Measurements from ENCODE around the gene BPGM.

Gene BPGM

GRCh38 chr7:134697205-134697886 is 50.7 kb downstream of the BPGM start:
- Histone ChIP-seq H3K27ac (ENCODE audit: insufficient read depth in 1 of 2, low read depth in 1 of 2, low read length in 2 of 2, poor library complexity in 1 of 2, severe bottlenecking in 2 of 2) (no peak overlapping the region), H3K4me1 (ENCODE audit: control extremely low read depth in 1 of 4, control insufficient read depth in 4 of 4, insufficient read depth in 4 of 4, low read length in 3 of 4) (peaks cover 0 to 3% (median under 1%) of the 10 kb centered on the region in 4 experiments), H3K4me3 (ENCODE audit: control insufficient read depth in 1 of 7, extremely low read depth in 1 of 7, insufficient read depth in 4 of 7, low read depth in 2 of 7, low read length in 6 of 7) (no peak overlapping the region), H3K9me3 (ENCODE audit: control extremely low read depth in 1 of 5, control insufficient read depth in 4 of 5, insufficient read depth in 2 of 5, low read depth in 1 of 5, low read length in 4 of 5) (peaks cover 0 to 2% (median 0%) of the 10 kb centered on the region in 5 experiments), H3K27me3 (replicated peaks in 2 of 5; ENCODE audit: control insufficient read depth in 4 of 5, insufficient read depth in 5 of 5, low read length in 4 of 5) (peaks cover 0 to 17% (median 6%) of the 10 kb centered on the region in 5 experiments), H3K36me3 (ENCODE audit: control insufficient read depth in 4 of 4, insufficient read depth in 4 of 4, low read length in 3 of 4) (no peaks in the 10 kb centered on the region)
- no CpG with 5 or more reads among the region's 3 CpGs for WGBS (ENCODE audit: insufficient coverage)
- CTCF ChIA-PET: interaction anchor here (0.7 to 9.7 kb wide), 4 partner anchors 9 to 75 kb away, joined by 3 to 79 read pairs (median 3); no protein-coding TSS in a partner anchor
- DNase-seq: no peak
- POLR2A ChIA-PET: no interaction called here

GRCh38 chr7:134698481-134698880 is 51.8 kb downstream of the BPGM start:
- H3K9me3 ChIP-seq (ENCODE audit: control extremely low read depth in 1 of 5, control insufficient read depth in 4 of 5, insufficient read depth in 2 of 5, low read depth in 1 of 5, low read length in 4 of 5): peaks cover 0 to 2% (median 0%) of the 10 kb centered on the region in 5 experiments
- H3K4me1 ChIP-seq (ENCODE audit: control extremely low read depth in 1 of 4, control insufficient read depth in 4 of 4, insufficient read depth in 4 of 4, low read length in 3 of 4): no peaks in the 10 kb centered on the region
- H3K4me3 ChIP-seq (ENCODE audit: control insufficient read depth in 1 of 7, extremely low read depth in 1 of 7, insufficient read depth in 4 of 7, low read depth in 2 of 7, low read length in 6 of 7): no peak overlapping the region
- H3K36me3 ChIP-seq (ENCODE audit: control insufficient read depth in 4 of 4, insufficient read depth in 4 of 4, low read length in 3 of 4): no peaks in the 10 kb centered on the region
- CTCF ChIA-PET: interaction anchor here (1.3 to 9.7 kb wide), 3 partner anchors 59 to 66 kb away, joined by 3 to 151 read pairs (median 79); no protein-coding TSS in a partner anchor
- H3K27ac ChIP-seq (ENCODE audit: insufficient read depth in 1 of 2, low read depth in 1 of 2, low read length in 2 of 2, poor library complexity in 1 of 2, severe bottlenecking in 2 of 2): no peak overlapping the region
- POLR2A ChIA-PET: no interaction called here
- peaks cover 0 to 9% (median 7%) of the 10 kb centered on the region in 5 experiments for H3K27me3 ChIP-seq (replicated peaks in 2 of 5; ENCODE audit: control insufficient read depth in 4 of 5, insufficient read depth in 5 of 5, low read length in 4 of 5)
- no peak for DNase-seq
- WGBS (ENCODE audit: insufficient coverage): 100% methylated on average over 1 of the region's 1 CpG

GRCh38 chr7:134699021-134699818 is 52.6 kb downstream of the BPGM start:
- WGBS (ENCODE audit: insufficient coverage): 95% methylated on average over 6 of the region's 8 CpGs
- no peaks in the 10 kb centered on the region for H3K4me1 ChIP-seq (ENCODE audit: control extremely low read depth in 1 of 4, control insufficient read depth in 4 of 4, insufficient read depth in 4 of 4, low read length in 3 of 4)
- no peak for DNase-seq
- H3K9me3 ChIP-seq (ENCODE audit: control extremely low read depth in 1 of 5, control insufficient read depth in 4 of 5, insufficient read depth in 2 of 5, low read depth in 1 of 5, low read length in 4 of 5): peaks cover 0 to 2% (median 0%) of the 10 kb centered on the region in 5 experiments
- CTCF ChIA-PET: interaction anchor here (1.0 to 6.4 kb wide), 5 partner anchors 9 to 67 kb away, joined by 3 to 151 read pairs (median 10); partner anchors contain the start of gene BPGM
- no peak overlapping the region for H3K4me3 ChIP-seq (ENCODE audit: control insufficient read depth in 1 of 7, extremely low read depth in 1 of 7, insufficient read depth in 4 of 7, low read depth in 2 of 7, low read length in 6 of 7)
- POLR2A ChIA-PET: no interaction called here
- peaks cover 0 to 7% (median 3%) of the 10 kb centered on the region in 5 experiments for H3K27me3 ChIP-seq (replicated peaks in 2 of 5; ENCODE audit: control insufficient read depth in 4 of 5, insufficient read depth in 5 of 5, low read length in 4 of 5)
- H3K36me3 ChIP-seq (ENCODE audit: control insufficient read depth in 4 of 4, insufficient read depth in 4 of 4, low read length in 3 of 4): no peaks in the 10 kb centered on the region
- no peak overlapping the region for H3K27ac ChIP-seq (ENCODE audit: insufficient read depth in 1 of 2, low read depth in 1 of 2, low read length in 2 of 2, poor library complexity in 1 of 2, severe bottlenecking in 2 of 2)

- Histone ChIP-seq H3K4me1 (ENCODE audit: control extremely low read depth in 1 of 4, control insufficient read depth in 4 of 4, insufficient read depth in 4 of 4, low read length in 3 of 4) (no peaks in the 10 kb centered on the region), H3K4me3 (ENCODE audit: control insufficient read depth in 1 of 7, extremely low read depth in 1 of 7, insufficient read depth in 4 of 7, low read depth in 2 of 7, low read length in 6 of 7) (no peak overlapping the region), H3K27ac (ENCODE audit: insufficient read depth in 1 of 2, low read depth in 1 of 2, low read length in 2 of 2, poor library complexity in 1 of 2, severe bottlenecking in 2 of 2) (no peak overlapping the region), H3K9me3 (ENCODE audit: control extremely low read depth in 1 of 5, control insufficient read depth in 4 of 5, insufficient read depth in 2 of 5, low read depth in 1 of 5, low read length in 4 of 5) (peaks cover 0 to 2% (median 0%) of the 10 kb centered on the region in 5 experiments), H3K27me3 (replicated peaks in 2 of 5; ENCODE audit: control insufficient read depth in 4 of 5, insufficient read depth in 5 of 5, low read length in 4 of 5) (peaks cover 0 to 7% (median 3%) of the 10 kb centered on the region in 5 experiments), H3K36me3 (ENCODE audit: control insufficient read depth in 4 of 4, insufficient read depth in 4 of 4, low read length in 3 of 4) (no peaks in the 10 kb centered on the region)
- no peak for DNase-seq
- CTCF ChIA-PET: interaction anchor here (1.0 to 6.4 kb wide), 8 partner anchors 10 to 88 kb away, joined by 3 to 151 read pairs (median 8); partner anchors contain the start of gene BPGM
- POLR2A ChIA-PET: no interaction called here
- 100% methylated on average over 2 of the region's 2 CpGs for WGBS (ENCODE audit: insufficient coverage)
Observed at GRCh38 chr7:134699899-134700298, 53.2 kb downstream of the BPGM start.

- DNase-seq: peak; percentile 50 to 74 (median 68)
- ChIA-PET CTCF (interaction anchor here (0.7 to 6.4 kb wide), 25 partner anchors 9 to 470 kb away, joined by 3 to 151 read pairs (median 4); partner anchors contain the start of genes BPGM and CYREN), POLR2A (interaction anchor here (0.6 kb wide), 1 partner anchor 55 kb away, joined by 3 read pairs; the partner anchor contains the start of gene BPGM)
- Histone ChIP-seq H3K27ac (ENCODE audit: insufficient read depth in 1 of 2, low read depth in 1 of 2, low read length in 2 of 2, poor library complexity in 1 of 2, severe bottlenecking in 2 of 2) (no peak overlapping the region), H3K4me3 (ENCODE audit: control insufficient read depth in 1 of 7, extremely low read depth in 1 of 7, insufficient read depth in 4 of 7, low read depth in 2 of 7, low read length in 6 of 7) (no peak overlapping the region), H3K4me1 (ENCODE audit: control extremely low read depth in 1 of 4, control insufficient read depth in 4 of 4, insufficient read depth in 4 of 4, low read length in 3 of 4) (no peaks in the 10 kb centered on the region), H3K9me3 (ENCODE audit: control extremely low read depth in 1 of 5, control insufficient read depth in 4 of 5, insufficient read depth in 2 of 5, low read depth in 1 of 5, low read length in 4 of 5) (peaks cover 0 to under 1% (median 0%) of the 10 kb centered on the region in 5 experiments), H3K27me3 (replicated peaks in 2 of 5; ENCODE audit: control insufficient read depth in 4 of 5, insufficient read depth in 5 of 5, low read length in 4 of 5) (peaks cover 0 to 7% (median 3%) of the 10 kb centered on the region in 5 experiments), H3K36me3 (ENCODE audit: control insufficient read depth in 4 of 4, insufficient read depth in 4 of 4, low read length in 3 of 4) (no peaks in the 10 kb centered on the region)
- WGBS (ENCODE audit: insufficient coverage): 90% methylated on average over 1 of the region's 2 CpGs
Observed at GRCh38 chr7:134701272-134701671, 54.6 kb downstream of the BPGM start.

GRCh38 chr7:134702366-134703240 is 56.0 kb downstream of the BPGM start:
- no peaks in the 10 kb centered on the region for H3K36me3 ChIP-seq (ENCODE audit: control insufficient read depth in 4 of 4, insufficient read depth in 4 of 4, low read length in 3 of 4)
- CTCF ChIA-PET: interaction anchor here (0.8 to 6.4 kb wide), 13 partner anchors 8 to 239 kb away, joined by 3 to 151 read pairs (median 4); partner anchors contain the start of gene BPGM
- no peaks in the 10 kb centered on the region for H3K9me3 ChIP-seq (ENCODE audit: control extremely low read depth in 1 of 5, control insufficient read depth in 4 of 5, insufficient read depth in 2 of 5, low read depth in 1 of 5, low read length in 4 of 5)
- peaks cover 0 to 7% (median 3%) of the 10 kb centered on the region in 5 experiments for H3K27me3 ChIP-seq (replicated peaks in 2 of 5; ENCODE audit: control insufficient read depth in 4 of 5, insufficient read depth in 5 of 5, low read length in 4 of 5)
- WGBS (ENCODE audit: insufficient coverage): 90% methylated on average over 8 of the region's 10 CpGs
- POLR2A ChIA-PET: no interaction called here
- H3K4me1 ChIP-seq (ENCODE audit: control extremely low read depth in 1 of 4, control insufficient read depth in 4 of 4, insufficient read depth in 4 of 4, low read length in 3 of 4): no peaks in the 10 kb centered on the region
- no peak for DNase-seq
- H3K27ac ChIP-seq (ENCODE audit: insufficient read depth in 1 of 2, low read depth in 1 of 2, low read length in 2 of 2, poor library complexity in 1 of 2, severe bottlenecking in 2 of 2): no peak overlapping the region
- no peak overlapping the region for H3K4me3 ChIP-seq (ENCODE audit: control insufficient read depth in 1 of 7, extremely low read depth in 1 of 7, insufficient read depth in 4 of 7, low read depth in 2 of 7, low read length in 6 of 7)

Data from common myeloid progenitor, CD34-positive (primary cell).